ENCODE results near the gene TRIAP1.
A peak's percentile ranks its signal among the peaks of the same experiment; 100 is the strongest.

Gene TRIAP1

GRCh38 chr12:120437735-120438494, 8.3 kb downstream of the TRIAP1 start, which contains the start of gene COX6A1:
TSS of gene COX6A1 (plus strand) at chr12:120438113. CDS start at chr12:120438127, 14 bp downstream.
- no peaks in the 10 kb centered on the region for H3K27me3 ChIP-seq (ENCODE audit: insufficient read depth, low read length)
- H2AFZ ChIP-seq (ENCODE audit: low read length), result peak within 1 kb of the TSS; percentile 73
- H3K4me2 ChIP-seq (ENCODE audit: low read length), result peak within 1 kb of the TSS; percentile 88
- no peaks in the 10 kb centered on the region for H3K9me2 ChIP-seq (ENCODE audit: low read depth, low read length)
- no peaks in the 10 kb centered on the region; the same call in 1 of the 2 replicates for H3F3A ChIP-seq (ENCODE audit: insufficient read depth, low read length)
- peak within 1 kb of the TSS; percentile 78 for H3K9ac ChIP-seq (ENCODE audit: low read length)
- peak within 1 kb of the TSS; percentile 87 for H3K4me3 ChIP-seq (ENCODE audit: low read depth, low read length, poor library complexity, severe bottlenecking)
- peaks cover 17% of the 10 kb centered on the region for H3K79me2 ChIP-seq (ENCODE audit: insufficient read depth, low read length)
- H3K36me3 ChIP-seq (ENCODE audit: insufficient read depth, low read length), result peaks cover 23% of the 10 kb centered on the region
- no peaks in the 10 kb centered on the region for H4K20me1 ChIP-seq (ENCODE audit: insufficient read depth, low read length)
- peak within 1 kb of the TSS; percentile 63 for H3K27ac ChIP-seq (ENCODE audit: low read depth, low read length, poor library complexity, severe bottlenecking)
- TF ChIP-seq CTCF (IDR thresholded peaks at IDR 0.05; ENCODE audit: low read length) (0 out of 2 replicates have a peak, but pooled peaks have one; percentile 6), EZH2 (IDR thresholded peaks at IDR 0.05; ENCODE audit: borderline replicate concordance, low read length) (no peak)
- H3K4me1 ChIP-seq (ENCODE audit: insufficient read depth, low read length, severe bottlenecking), result peaks cover 25% of the 10 kb centered on the region
- H3K9me3 ChIP-seq (ENCODE audit: low read length), result no peaks in the 10 kb centered on the region

- Histone ChIP-seq H3K36me3 (ENCODE audit: insufficient read depth, low read length) (no peaks in the 10 kb centered on the region), H3F3A (ENCODE audit: insufficient read depth, low read length) (no peaks in the 10 kb centered on the region), H4K20me1 (ENCODE audit: insufficient read depth, low read length) (no peaks in the 10 kb centered on the region), H2AFZ (ENCODE audit: low read length) (no peak overlapping the region), H3K79me2 (ENCODE audit: insufficient read depth, low read length) (no peaks in the 10 kb centered on the region), H3K4me1 (ENCODE audit: insufficient read depth, low read length, severe bottlenecking) (peaks cover 4% of the 10 kb centered on the region), H3K9me3 (ENCODE audit: low read length) (no peaks in the 10 kb centered on the region), H3K9me2 (ENCODE audit: low read depth, low read length) (no peaks in the 10 kb centered on the region), H3K27ac (ENCODE audit: low read depth, low read length, poor library complexity, severe bottlenecking) (no peak overlapping the region), H3K27me3 (ENCODE audit: insufficient read depth, low read length) (no peaks in the 10 kb centered on the region), H3K9ac (ENCODE audit: low read length) (no peak overlapping the region), H3K4me2 (ENCODE audit: low read length) (no peak overlapping the region), H3K4me3 (ENCODE audit: low read depth, low read length, poor library complexity, severe bottlenecking) (no peak overlapping the region)
- no peak for TF ChIP-seq EZH2 (IDR thresholded peaks at IDR 0.05; ENCODE audit: borderline replicate concordance, low read length)
- no peak for TF ChIP-seq CTCF (IDR thresholded peaks at IDR 0.05; ENCODE audit: low read length)
Measured at GRCh38 chr12:120432772-120433525, 13.2 kb downstream of the TRIAP1 start.

- Histone ChIP-seq H3K36me3 (ENCODE audit: insufficient read depth, low read length) (no peaks in the 10 kb centered on the region), H3K4me2 (ENCODE audit: low read length) (no peak overlapping the region), H2AFZ (ENCODE audit: low read length) (no peak overlapping the region), H3K9me2 (ENCODE audit: low read depth, low read length) (no peaks in the 10 kb centered on the region), H3K4me1 (ENCODE audit: insufficient read depth, low read length, severe bottlenecking) (no peaks in the 10 kb centered on the region), H3K27me3 (ENCODE audit: insufficient read depth, low read length) (peaks cover 5% of the 10 kb centered on the region; the same call in 1 of the 2 replicates), H3F3A (ENCODE audit: insufficient read depth, low read length) (no peaks in the 10 kb centered on the region), H3K79me2 (ENCODE audit: insufficient read depth, low read length) (no peaks in the 10 kb centered on the region), H3K27ac (ENCODE audit: low read depth, low read length, poor library complexity, severe bottlenecking) (no peak overlapping the region), H3K9ac (ENCODE audit: low read length) (no peak overlapping the region), H3K9me3 (ENCODE audit: low read length) (no peaks in the 10 kb centered on the region), H4K20me1 (ENCODE audit: insufficient read depth, low read length) (no peaks in the 10 kb centered on the region), H3K4me3 (ENCODE audit: low read depth, low read length, poor library complexity, severe bottlenecking) (no peak overlapping the region)
- TF ChIP-seq CTCF (IDR thresholded peaks at IDR 0.05; ENCODE audit: low read length) (no peak), EZH2 (IDR thresholded peaks at IDR 0.05; ENCODE audit: borderline replicate concordance, low read length) (no peak)
Measured at GRCh38 chr12:120429368-120429767, 16.8 kb downstream of the TRIAP1 start.

Measured in OCI-LY1 (cell line).